Endothelial cell of umbilical vein (primary cell): Measurements from ENCODE around the gene RPS15A. TPM values are rescaled to one million over a fixed set of nuclear protein-coding genes. Genes with fewer than 3 reads are reported as not detected.
"Not testable (repeated sequence)": the region's sequence is repeated elsewhere in the genome, so short reads cannot be mapped to it uniquely, and the experiment has no call there.

Experiments used
- BruUV-seq: library from RNA; stranded (reverse); fragments of 400-500 nt; replicated peaks from 2 replicates; lab custom pipeline; 2021; lab: Mats Ljungman, UMichigan
- CTCF ChIA-PET: fragments of 300-600, 350-600 bp; sonication (Branson Sonifier 250); formaldehyde crosslinking; loops from one replicate; lab custom pipeline; 2021; ENCODE audit warnings: antibody characterized with exemption, inconsistent platforms; lab: Charles Lee
- POLR2A ChIA-PET: fragments of 300-600, 350-600 bp; sonication (Branson Sonifier 250); formaldehyde crosslinking; loops from one replicate; lab custom pipeline; 2021; ENCODE audit warnings: antibody characterized with exemption, inconsistent platforms; lab: Charles Lee
- DNase-seq: peaks from one replicate; pipeline ENCODE4 v3.0.0-alpha.2; 2011; ENCODE audit warnings: low read depth, low spot score
- FAIRE-seq: peaks from 2 replicates; lab custom pipeline; 2011; peaks lifted over from hg19 to GRCh38; lab: Jason Lieb, UNC
- H2AFZ ChIP-seq: 2 replicates; pipeline ENCODE4 v1.6.0; 2012; ENCODE audit warnings: low read depth, low read length, control low read depth, inconsistent platforms
- H3K27ac ChIP-seq: 2 replicates; pipeline ENCODE4 v1.5.1; 2011; ENCODE audit warnings: low read depth, mild to moderate bottlenecking, control low read depth, low read length, moderate library complexity; ENCODE audit not compliant: insufficient read depth
- H3K27me3 ChIP-seq, 2 experiments: 2 replicates each; pipeline versions ENCODE4 v1.6.0 to v1.6.1; 2011; ENCODE audit warnings: low read length in 2 of 2, mixed read lengths in 1 of 2; ENCODE audit not compliant: control insufficient read depth in 2 of 2, insufficient read depth in 2 of 2
- H3K36me3 ChIP-seq, 2 experiments: 2 replicates in 1 of 2; 3 replicates in 1 of 2; pipeline ENCODE4 v1.5.1; 2011; ENCODE audit warnings: low read length in 2 of 2, mild to moderate bottlenecking in 1 of 2, moderate library complexity in 1 of 2; ENCODE audit not compliant: control insufficient read depth in 2 of 2, insufficient read depth in 2 of 2; ENCODE audit errors: extremely low read depth in 1 of 2
- H3K4me1 ChIP-seq: 3 replicates; pipeline ENCODE4 v1.5.1; 2011; ENCODE audit warnings: mild to moderate bottlenecking, low read length; ENCODE audit not compliant: control insufficient read depth, insufficient read depth; ENCODE audit errors: extremely low read depth
- H3K4me2 ChIP-seq: 2 replicates; pipeline ENCODE4 v1.6.1; 2011; ENCODE audit warnings: low read length, control low read depth, mixed read lengths; ENCODE audit not compliant: insufficient read depth
- H3K4me3 ChIP-seq, 3 experiments: fragments of 200-600 bp in 1 of 3; sonication (generic), shearing (Covaris generic) in 1 of 3; replicated peaks in 1 of 3; 2 replicates each; pipeline ENCODE4 v1.5.1; 2011 to 2016; ENCODE audit warnings: control low read depth in 3 of 3, low read length in 3 of 3, mild to moderate bottlenecking in 2 of 3, inconsistent platforms in 1 of 3, low read depth in 1 of 3, moderate library complexity in 1 of 3; ENCODE audit not compliant: insufficient read depth in 1 of 3
- H3K79me2 ChIP-seq: 2 replicates; pipeline ENCODE4 v1.6.0; 2012; ENCODE audit warnings: low read length, inconsistent platforms; ENCODE audit not compliant: control insufficient read depth, insufficient read depth
- H3K9ac ChIP-seq: replicated peaks from 2 replicates; pipeline ENCODE3; 2011; ENCODE audit warnings: low read length, control low read depth; ENCODE audit not compliant: insufficient read depth; ENCODE audit errors: extremely low read depth
- H3K9me1 ChIP-seq: replicated peaks from 3 replicates; pipeline ENCODE4 v1.6.0; 2011; ENCODE audit warnings: mild to moderate bottlenecking, low read length; ENCODE audit not compliant: control insufficient read depth, insufficient read depth; ENCODE audit errors: extremely low read depth
- H3K9me3 ChIP-seq: replicated peaks from 2 replicates; pipeline ENCODE4 v1.5.1; 2012; ENCODE audit warnings: low read length, inconsistent platforms; ENCODE audit not compliant: control insufficient read depth, insufficient read depth
- H4K20me1 ChIP-seq: replicated peaks from 2 replicates; pipeline ENCODE3; 2011; ENCODE audit warnings: mild to moderate bottlenecking, low read length; ENCODE audit not compliant: control insufficient read depth, insufficient read depth; ENCODE audit errors: extremely low read depth
- CTCF ChIP-seq, 2 donors: IDR thresholded peaks; 1 replicate in 1 of 2; 2 replicates in 1 of 2; pipeline ENCODE4 v1.5.1; 2011; ENCODE audit warnings: low read length in 2 of 2, mild to moderate bottlenecking in 2 of 2, moderate library complexity in 2 of 2, control low read depth in 1 of 2, inconsistent platforms in 1 of 2, low read depth in 1 of 2; ENCODE audit not compliant: insufficient read depth in 1 of 2; ENCODE audit errors: extremely low read depth in 1 of 2
- dilution Hi-C: fragments of 300-500 bp; cut with MboI; formaldehyde crosslinking; loops from one replicate; pipeline ENCODE4 v1.15.0; 2019; ENCODE audit warnings: low sequenced_read_pairs; ENCODE audit not compliant: extremely low pct_ligation_motif_present
- intact Hi-C: fragments of 100-400 bp; cut with micrococcal nuclease; formaldehyde crosslinking; loops from one replicate; pipeline ENCODE4 v1.10.0; 2022
- polyA plus RNA-seq, 4 experiments: library from polyadenylated mRNA; depleted of rRNA in 3 of 4; stranded (reverse) in 3 of 4; unstranded in 1 of 4; fragments of >200 nt; gene quantifications; 2 replicates each; pipeline versions ENCODE4 v1.2.1 to v1.2.3, GENCODE V29; 2011 to 2012; ENCODE audit warnings: missing spikeins in 1 of 4
- total RNA-seq: library from RNA; stranded (reverse); gene quantifications from 2 replicates; pipeline ENCODE4 v1.2.3, GENCODE V29; 2021

Gene RPS15A
- total and polyA plus RNA-seq, 2 donors (not counting 3 experiments of a cell fraction or from before 2014, with no cell fraction given) = 1,299 to 4,163 TPM

GRCh38 chr16:18759598-18760520 lies 30.3 kb downstream of the RPS15A start:
- POLR2A ChIA-PET = interaction anchor here (0.5 kb wide), 1 partner anchor 214 kb away, joined by 5 read pairs; no protein-coding TSS in a partner anchor
- H3K4me3 ChIP-seq, H3K36me3 ChIP-seq, H2AFZ ChIP-seq, H3K79me2 ChIP-seq, CTCF ChIA-PET, DNase-seq, H3K9me3 ChIP-seq, dilution Hi-C loops, H3K27me3 ChIP-seq, H3K27ac ChIP-seq, BruUV-seq, H3K4me1 ChIP-seq, H3K4me2 ChIP-seq, H3K9ac ChIP-seq, intact Hi-C loops, H3K9me1 ChIP-seq, H4K20me1 ChIP-seq: not testable (repeated sequence)
- FAIRE-seq = peak; percentile 95
- peak; percentile 29 for TF ChIP-seq CTCF (IDR thresholded peaks at IDR 0.05; ENCODE audit: extremely low read depth in 1 of 2, insufficient read depth in 1 of 2, low read depth in 1 of 2, low read length in 2 of 2)

DNA sequence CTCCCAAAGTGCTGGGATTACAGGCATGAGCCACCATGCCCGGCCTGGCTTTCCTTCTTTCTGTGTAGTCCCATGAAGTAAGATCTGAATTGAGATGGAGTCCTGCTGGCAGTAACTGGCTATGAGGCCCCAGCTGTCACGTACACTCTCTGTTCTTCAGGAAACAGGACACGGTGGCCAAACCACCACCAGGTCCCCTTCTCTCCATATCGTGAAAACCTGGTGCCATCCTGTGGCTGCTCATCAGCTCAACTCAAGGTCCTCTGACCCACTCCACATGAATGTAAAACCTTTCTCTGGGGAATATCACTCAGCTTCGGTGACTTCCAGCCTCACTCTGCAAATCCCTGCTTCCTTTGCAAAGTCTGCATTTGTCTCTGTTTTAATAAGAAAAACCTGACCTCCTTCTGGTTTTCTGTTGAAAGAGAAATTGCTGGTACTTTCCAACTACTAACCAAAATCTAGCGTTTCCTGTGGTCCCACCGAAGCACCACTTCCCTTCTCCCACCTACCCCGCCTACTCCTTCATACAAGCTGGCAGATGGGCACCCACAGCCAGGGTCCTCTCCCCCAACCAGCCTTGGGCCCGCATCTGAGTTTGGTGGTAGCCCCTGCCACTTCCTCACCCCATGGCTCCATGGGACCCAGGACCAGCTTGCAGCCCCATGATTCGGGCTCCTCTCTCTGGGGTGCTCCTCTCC lies 32.0 kb downstream of the RPS15A start:
- H3K79me2 ChIP-seq, intact Hi-C loops, H3K9ac ChIP-seq, DNase-seq, H3K27me3 ChIP-seq, CTCF ChIA-PET, H3K4me3 ChIP-seq, H3K27ac ChIP-seq, H3K4me2 ChIP-seq, BruUV-seq, H3K36me3 ChIP-seq, POLR2A ChIA-PET, H4K20me1 ChIP-seq, H2AFZ ChIP-seq, H3K4me1 ChIP-seq, H3K9me3 ChIP-seq, H3K9me1 ChIP-seq, FAIRE-seq, dilution Hi-C loops: not testable (repeated sequence)

DNA sequence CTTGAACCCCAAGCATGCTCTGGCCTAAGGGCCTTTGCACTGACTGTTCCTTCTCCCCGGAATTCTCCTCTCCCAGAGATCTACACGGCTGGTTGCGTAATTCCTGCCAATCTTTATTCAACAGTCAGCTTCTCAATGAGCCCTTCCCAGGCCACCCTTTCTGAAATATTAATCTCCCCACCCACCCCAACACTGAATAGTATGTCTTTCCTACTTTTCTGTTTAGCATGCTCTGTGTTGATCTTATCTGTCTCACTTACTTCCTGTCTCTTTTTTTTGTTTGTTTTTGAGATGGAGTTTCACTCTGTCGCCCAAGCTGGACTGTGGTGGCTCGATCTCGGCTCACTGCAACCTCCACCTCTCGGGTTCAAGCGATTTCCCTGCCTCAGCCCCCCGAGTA lies 33.5 kb downstream of the RPS15A start:
- FAIRE-seq = not testable (repeated sequence)

More for the DNA sequence above, 33.5 kb downstream of the RPS15A start:
- H3K27ac ChIP-seq, intact Hi-C loops, H4K20me1 ChIP-seq, H3K9me1 ChIP-seq, CTCF ChIA-PET, H3K4me3 ChIP-seq, H2AFZ ChIP-seq, H3K27me3 ChIP-seq, DNase-seq, POLR2A ChIA-PET, BruUV-seq, H3K79me2 ChIP-seq, H3K9me3 ChIP-seq, H3K36me3 ChIP-seq, H3K4me1 ChIP-seq, dilution Hi-C loops, H3K4me2 ChIP-seq, H3K9ac ChIP-seq: not testable (repeated sequence)
